ENCODE data around the gene FBXL7.

DNA sequence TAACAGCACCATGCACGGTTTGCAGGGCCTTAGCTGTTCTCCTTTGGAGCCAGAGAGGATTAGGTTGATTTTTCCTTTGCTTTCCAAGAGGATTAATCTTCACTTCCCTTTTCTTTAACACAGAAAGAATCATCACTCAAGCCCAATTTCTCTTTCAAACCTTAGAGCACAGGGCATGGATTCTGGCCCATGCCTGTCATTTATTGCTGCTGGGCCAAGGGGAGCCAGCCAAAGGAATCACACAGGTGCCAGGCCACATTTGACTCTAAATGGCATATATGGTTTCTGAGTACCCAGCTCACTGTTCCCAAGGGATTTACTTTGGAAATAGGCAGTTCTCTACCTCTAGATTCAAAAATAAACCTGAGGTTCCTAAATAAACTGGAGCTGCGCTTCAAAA lies 58.3 kb downstream of the FBXL7 start:
- TF ChIP-seq, protein P1, sequence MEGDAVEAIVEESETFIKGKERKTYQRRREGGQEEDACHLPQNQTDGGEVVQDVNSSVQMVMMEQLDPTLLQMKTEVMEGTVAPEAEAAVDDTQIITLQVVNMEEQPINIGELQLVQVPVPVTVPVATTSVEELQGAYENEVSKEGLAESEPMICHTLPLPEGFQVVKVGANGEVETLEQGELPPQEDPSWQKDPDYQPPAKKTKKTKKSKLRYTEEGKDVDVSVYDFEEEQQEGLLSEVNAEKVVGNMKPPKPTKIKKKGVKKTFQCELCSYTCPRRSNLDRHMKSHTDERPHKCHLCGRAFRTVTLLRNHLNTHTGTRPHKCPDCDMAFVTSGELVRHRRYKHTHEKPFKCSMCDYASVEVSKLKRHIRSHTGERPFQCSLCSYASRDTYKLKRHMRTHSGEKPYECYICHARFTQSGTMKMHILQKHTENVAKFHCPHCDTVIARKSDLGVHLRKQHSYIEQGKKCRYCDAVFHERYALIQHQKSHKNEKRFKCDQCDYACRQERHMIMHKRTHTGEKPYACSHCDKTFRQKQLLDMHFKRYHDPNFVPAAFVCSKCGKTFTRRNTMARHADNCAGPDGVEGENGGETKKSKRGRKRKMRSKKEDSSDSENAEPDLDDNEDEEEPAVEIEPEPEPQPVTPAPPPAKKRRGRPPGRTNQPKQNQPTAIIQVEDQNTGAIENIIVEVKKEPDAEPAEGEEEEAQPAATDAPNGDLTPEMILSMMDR (conservative IDR thresholded peaks at IDR 0.05; ENCODE audit: low read length) = no peak
- no peak for TF ChIP-seq EZH2phosphoT487 (IDR thresholded peaks at IDR 0.05; ENCODE audit: borderline replicate concordance)
